Astrocyte of the spinal cord (primary cell): ENCODE data around the gene YOD1.

Experiments
- DNase-seq: peaks from one replicate; pipeline ENCODE4 v3.0.0; 2011; ENCODE audit warnings: low read depth, low spot score
- H3K4me3 ChIP-seq: 2 replicates; pipeline ENCODE4 v1.5.1; 2011; ENCODE audit warnings: low read depth, mild to moderate bottlenecking, low read length, moderate library complexity
- in situ Hi-C: cut with HindIII; loops from 2 replicates; pipeline ENCODE4 v1.10.0; 2017; ENCODE audit warnings: low sequenced_read_pairs
- TF ChIP-seq, protein P1 (sequence below): IDR thresholded peaks from 2 replicates; pipeline ENCODE4 v1.5.1; 2012; ENCODE audit warnings: low read depth, mild to moderate bottlenecking, low read length, inconsistent platforms

YOD1 gene

DNA sequence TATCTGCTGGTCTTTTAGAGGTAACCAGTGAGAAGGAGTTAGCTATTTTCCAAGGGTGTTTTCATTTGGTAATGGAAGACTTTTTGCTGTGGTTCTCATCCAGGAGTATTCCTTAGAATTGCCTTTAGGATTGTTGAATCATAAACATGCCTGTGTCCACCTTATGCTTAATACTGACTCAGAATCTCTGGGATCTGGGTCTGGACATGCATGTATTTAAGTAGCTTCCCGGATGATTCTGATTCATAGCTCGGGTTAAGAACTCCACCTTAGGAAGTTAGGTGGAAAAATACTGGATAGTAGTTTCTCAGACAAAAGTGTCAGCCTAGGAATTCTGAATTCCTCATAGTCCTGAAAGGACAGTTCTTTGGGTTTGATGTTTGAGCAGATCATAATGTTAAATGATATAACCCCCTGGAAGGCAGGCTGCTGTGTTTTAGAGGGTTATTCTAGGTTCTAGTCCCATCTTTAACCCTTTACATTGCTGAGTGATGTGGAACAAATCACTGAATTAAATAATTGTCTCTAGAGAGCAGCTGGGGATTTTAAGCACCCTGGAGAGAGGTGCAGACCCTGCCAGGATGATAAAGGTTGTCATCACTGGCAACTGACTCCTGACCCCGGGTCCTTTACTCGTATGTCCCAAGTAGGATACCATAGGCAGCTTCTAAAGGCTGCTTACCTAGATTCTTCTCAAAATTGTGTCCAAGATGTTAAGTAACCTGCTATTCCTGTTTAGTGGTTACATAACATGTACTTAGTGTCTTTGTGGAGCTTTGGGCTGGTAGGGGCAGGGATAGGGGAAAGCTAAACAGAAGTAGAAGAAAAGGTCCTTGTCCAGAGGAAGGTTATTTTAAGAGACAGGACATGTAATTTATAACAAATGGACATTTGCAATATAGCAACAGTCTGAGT, 23.2 kb upstream of the YOD1 start:
- in situ Hi-C loops, result no loop called here
- TF ChIP-seq, protein P1, sequence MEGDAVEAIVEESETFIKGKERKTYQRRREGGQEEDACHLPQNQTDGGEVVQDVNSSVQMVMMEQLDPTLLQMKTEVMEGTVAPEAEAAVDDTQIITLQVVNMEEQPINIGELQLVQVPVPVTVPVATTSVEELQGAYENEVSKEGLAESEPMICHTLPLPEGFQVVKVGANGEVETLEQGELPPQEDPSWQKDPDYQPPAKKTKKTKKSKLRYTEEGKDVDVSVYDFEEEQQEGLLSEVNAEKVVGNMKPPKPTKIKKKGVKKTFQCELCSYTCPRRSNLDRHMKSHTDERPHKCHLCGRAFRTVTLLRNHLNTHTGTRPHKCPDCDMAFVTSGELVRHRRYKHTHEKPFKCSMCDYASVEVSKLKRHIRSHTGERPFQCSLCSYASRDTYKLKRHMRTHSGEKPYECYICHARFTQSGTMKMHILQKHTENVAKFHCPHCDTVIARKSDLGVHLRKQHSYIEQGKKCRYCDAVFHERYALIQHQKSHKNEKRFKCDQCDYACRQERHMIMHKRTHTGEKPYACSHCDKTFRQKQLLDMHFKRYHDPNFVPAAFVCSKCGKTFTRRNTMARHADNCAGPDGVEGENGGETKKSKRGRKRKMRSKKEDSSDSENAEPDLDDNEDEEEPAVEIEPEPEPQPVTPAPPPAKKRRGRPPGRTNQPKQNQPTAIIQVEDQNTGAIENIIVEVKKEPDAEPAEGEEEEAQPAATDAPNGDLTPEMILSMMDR, result no peak
- no peak for DNase-seq
- H3K4me3 ChIP-seq, result no peak overlapping the region

DNA sequence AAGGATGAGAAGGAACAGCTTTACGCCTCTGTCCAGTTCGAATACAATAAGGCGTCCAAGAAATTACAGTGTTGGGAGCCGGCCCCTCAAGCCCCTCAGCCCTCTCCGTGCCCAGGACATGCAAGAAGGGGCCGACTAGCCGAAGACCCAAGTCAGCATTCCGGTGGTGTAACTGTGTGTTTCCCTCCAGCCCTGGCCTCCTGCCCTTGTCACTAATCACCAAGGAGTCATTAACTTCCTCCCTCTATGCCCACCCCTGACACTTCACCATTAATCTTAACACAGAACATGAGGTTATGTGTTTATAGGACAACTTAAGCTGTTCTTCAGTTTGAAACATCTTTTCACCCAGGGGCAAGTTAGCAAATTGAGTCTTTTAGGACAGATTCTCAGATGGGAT, 21.2 kb upstream of the YOD1 start:
- H3K4me3 ChIP-seq, result no peak overlapping the region
- in situ Hi-C loops, result no loop called here
- DNase-seq, result no peak
- TF ChIP-seq, protein P1, result no peak

DNA sequence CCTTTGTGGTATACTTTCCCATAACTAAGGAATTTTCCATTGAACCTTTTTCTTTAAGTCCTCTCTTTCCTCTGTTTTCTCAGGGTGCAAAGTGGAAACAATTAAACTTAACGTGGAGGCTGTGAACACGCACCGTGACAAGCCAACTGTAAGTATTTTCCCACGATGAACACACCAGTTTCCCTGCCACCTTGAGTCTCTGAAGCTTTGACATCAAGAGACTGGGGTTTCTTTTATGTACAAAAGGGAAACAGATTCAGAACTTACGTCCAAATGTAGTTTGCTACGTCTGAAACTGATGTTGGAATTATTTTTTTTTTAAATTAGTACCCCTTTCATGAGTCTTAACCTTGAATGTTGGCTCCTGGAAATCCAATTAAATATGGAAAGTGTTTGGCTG, 20.4 kb upstream of the YOD1 start:
- no peak for DNase-seq
- TF ChIP-seq, protein P1, result no peak
- in situ Hi-C loops, result no loop called here
- H3K4me3 ChIP-seq, result no peak overlapping the region

DNA sequence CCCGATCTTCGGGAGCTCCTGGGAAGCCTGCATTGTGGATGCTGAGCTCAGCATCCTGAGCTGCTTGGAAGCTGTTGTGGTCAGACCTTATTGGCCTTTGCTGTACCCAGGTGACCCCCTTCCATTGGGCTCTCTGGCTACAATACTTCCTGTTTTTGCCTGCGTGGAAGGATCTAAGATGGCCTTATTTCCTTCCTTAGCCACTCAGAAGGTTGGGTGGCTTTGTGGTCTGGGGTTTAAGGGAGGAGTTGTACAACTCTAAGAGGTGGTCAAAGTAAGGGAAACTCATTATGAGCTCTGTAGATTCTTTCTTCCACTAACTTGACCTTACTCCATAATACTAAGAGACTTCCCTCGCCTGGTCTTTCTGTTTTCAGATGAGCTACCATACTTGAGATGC, 19.8 kb upstream of the YOD1 start:
- no peak overlapping the region for H3K4me3 ChIP-seq
- in situ Hi-C loops, result no loop called here
- TF ChIP-seq, protein P1, result no peak
- DNase-seq, result no peak

DNA sequence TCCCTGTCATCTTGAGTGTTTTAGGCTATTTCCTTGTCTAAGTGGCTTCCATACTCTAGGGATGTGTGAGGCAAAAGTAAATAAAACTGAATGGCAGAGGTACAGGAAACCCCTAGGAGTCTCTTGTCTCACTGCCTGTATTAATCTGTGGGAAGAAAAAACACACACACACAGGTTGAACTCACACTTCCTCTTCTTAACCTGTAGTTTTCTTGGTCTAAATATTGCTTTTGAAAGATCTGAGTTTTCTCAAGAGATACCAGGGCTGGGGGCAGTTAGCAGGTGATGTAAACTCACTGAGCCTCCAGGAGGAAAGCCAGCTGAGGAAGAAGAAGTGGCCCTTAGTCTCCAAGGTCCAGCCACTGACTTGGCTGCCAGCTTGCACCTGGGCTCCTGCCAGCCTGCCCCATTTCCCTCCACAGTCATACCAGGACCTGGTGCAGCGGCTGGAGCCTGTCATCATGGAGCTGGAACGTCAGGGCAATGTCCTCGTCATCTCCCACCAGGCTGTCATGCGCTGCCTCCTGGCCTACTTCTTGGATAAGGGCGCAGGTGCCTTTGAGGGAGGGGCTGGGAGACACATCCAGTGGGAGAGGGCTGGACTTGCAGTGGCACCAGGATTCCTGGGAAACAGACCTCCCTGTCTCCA, 19.0 kb upstream of the YOD1 start:
- no peak overlapping the region for H3K4me3 ChIP-seq
- in situ Hi-C loops, result no loop called here
- TF ChIP-seq, protein P1, result no peak
- no peak for DNase-seq

- no peak for DNase-seq
- TF ChIP-seq, protein P1, result no peak
- in situ Hi-C loops, result no loop called here
- H3K4me3 ChIP-seq, result no peak overlapping the region
Measured at GRCh38 chr1:207069061-207069460, 18.1 kb upstream of the YOD1 start.
